ENCODE data around the gene SREBF2.

Gene SREBF2

DNA sequence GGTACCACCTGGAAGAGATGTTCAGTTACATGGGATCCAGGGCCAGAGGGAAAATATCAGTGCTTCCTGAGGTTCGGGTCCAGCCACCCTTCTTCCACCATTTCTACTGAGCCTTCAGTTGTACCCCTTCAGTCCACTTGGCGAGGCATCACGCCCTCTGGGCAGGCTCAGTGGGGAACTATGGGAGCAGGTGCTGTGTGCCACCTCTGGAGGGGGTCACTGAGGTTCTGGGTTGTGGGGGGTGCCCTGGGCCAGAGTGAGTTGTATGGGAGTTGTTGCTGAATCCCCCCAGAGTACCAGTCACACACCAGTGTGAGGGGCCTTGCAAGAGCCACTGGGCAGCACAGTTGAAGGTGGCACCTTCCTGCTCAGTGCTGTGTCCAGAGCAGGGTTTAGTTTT is 2.7 kb upstream of the SREBF2 start:
- peaks cover 22% of the 10 kb centered on the region for H3K4me1 ChIP-seq (ENCODE audit: insufficient read depth, low read length, severe bottlenecking)
- H3K9ac ChIP-seq (ENCODE audit: low read length) = no peak overlapping the region
- H3K9me3 ChIP-seq (ENCODE audit: low read length) = peaks cover 6% of the 10 kb centered on the region; the same call in 1 of the 2 replicates
- no peaks in the 10 kb centered on the region for H4K20me1 ChIP-seq (ENCODE audit: insufficient read depth, low read length)
- peaks cover 32% of the 10 kb centered on the region for H3K36me3 ChIP-seq (ENCODE audit: insufficient read depth, low read length)
- no peak overlapping the region for H3K4me2 ChIP-seq (ENCODE audit: low read length)
- H2AFZ ChIP-seq (ENCODE audit: low read length) = no peak overlapping the region
- H3F3A ChIP-seq (ENCODE audit: insufficient read depth, low read length) = no peaks in the 10 kb centered on the region
- TF ChIP-seq, protein P1, sequence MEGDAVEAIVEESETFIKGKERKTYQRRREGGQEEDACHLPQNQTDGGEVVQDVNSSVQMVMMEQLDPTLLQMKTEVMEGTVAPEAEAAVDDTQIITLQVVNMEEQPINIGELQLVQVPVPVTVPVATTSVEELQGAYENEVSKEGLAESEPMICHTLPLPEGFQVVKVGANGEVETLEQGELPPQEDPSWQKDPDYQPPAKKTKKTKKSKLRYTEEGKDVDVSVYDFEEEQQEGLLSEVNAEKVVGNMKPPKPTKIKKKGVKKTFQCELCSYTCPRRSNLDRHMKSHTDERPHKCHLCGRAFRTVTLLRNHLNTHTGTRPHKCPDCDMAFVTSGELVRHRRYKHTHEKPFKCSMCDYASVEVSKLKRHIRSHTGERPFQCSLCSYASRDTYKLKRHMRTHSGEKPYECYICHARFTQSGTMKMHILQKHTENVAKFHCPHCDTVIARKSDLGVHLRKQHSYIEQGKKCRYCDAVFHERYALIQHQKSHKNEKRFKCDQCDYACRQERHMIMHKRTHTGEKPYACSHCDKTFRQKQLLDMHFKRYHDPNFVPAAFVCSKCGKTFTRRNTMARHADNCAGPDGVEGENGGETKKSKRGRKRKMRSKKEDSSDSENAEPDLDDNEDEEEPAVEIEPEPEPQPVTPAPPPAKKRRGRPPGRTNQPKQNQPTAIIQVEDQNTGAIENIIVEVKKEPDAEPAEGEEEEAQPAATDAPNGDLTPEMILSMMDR (IDR thresholded peaks at IDR 0.05; ENCODE audit: low read length) = peak; percentile 29; the same call in 1 of the 2 replicates
- TF ChIP-seq EZH2 (IDR thresholded peaks at IDR 0.05; ENCODE audit: borderline replicate concordance, low read length) = no peak
- H3K27me3 ChIP-seq (ENCODE audit: insufficient read depth, low read length) = no peaks in the 10 kb centered on the region
- no peak overlapping the region for H3K4me3 ChIP-seq (ENCODE audit: low read depth, low read length, poor library complexity, severe bottlenecking)
- H3K9me2 ChIP-seq (ENCODE audit: low read depth, low read length) = no peaks in the 10 kb centered on the region
- peaks cover 22% of the 10 kb centered on the region for H3K79me2 ChIP-seq (ENCODE audit: insufficient read depth, low read length)
- H3K27ac ChIP-seq (ENCODE audit: low read depth, low read length, poor library complexity, severe bottlenecking) = peak overlapping the region; percentile 91

DNA sequence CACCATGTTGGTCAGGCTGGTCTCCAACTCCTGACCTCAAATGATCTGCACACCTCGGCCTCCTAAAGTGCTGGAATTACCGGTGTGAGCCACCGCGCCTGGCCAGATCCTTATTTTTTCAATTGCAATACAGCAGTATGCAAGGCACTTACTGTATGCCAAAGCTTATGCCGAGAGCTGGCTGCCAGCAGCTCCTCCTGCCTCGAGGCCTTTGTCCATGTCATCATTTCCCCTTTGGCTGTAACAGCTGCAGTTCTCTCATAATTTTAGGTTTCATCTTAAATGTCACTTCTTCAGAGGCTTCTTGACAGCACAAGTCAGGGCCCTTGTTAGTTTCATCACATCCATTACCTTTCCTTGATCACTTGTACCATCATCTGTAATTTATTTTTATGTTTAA is 1.5 kb upstream of the SREBF2 start:
- no peak overlapping the region for H3K9ac ChIP-seq (ENCODE audit: low read length)
- no peaks in the 10 kb centered on the region for H3F3A ChIP-seq (ENCODE audit: insufficient read depth, low read length)
- no peaks in the 10 kb centered on the region for H3K27me3 ChIP-seq (ENCODE audit: insufficient read depth, low read length)
- H3K9me3 ChIP-seq (ENCODE audit: low read length) = peaks cover 6% of the 10 kb centered on the region; the same call in 1 of the 2 replicates
- H3K79me2 ChIP-seq (ENCODE audit: insufficient read depth, low read length) = peaks cover 34% of the 10 kb centered on the region
- no peaks in the 10 kb centered on the region for H4K20me1 ChIP-seq (ENCODE audit: insufficient read depth, low read length)
- no peaks in the 10 kb centered on the region for H3K9me2 ChIP-seq (ENCODE audit: low read depth, low read length)
- peaks cover 43% of the 10 kb centered on the region for H3K36me3 ChIP-seq (ENCODE audit: insufficient read depth, low read length)
- no peak overlapping the region for H3K4me2 ChIP-seq (ENCODE audit: low read length)
- no peak overlapping the region for H2AFZ ChIP-seq (ENCODE audit: low read length)
- H3K4me3 ChIP-seq (ENCODE audit: low read depth, low read length, poor library complexity, severe bottlenecking) = no peak overlapping the region
- TF ChIP-seq EZH2 (IDR thresholded peaks at IDR 0.05; ENCODE audit: borderline replicate concordance, low read length) = no peak
- TF ChIP-seq, protein P1 (IDR thresholded peaks at IDR 0.05; ENCODE audit: low read length) = no peak
- peaks cover 33% of the 10 kb centered on the region for H3K4me1 ChIP-seq (ENCODE audit: insufficient read depth, low read length, severe bottlenecking)
- H3K27ac ChIP-seq (ENCODE audit: low read depth, low read length, poor library complexity, severe bottlenecking) = peak overlapping the region; percentile 91

DNA sequence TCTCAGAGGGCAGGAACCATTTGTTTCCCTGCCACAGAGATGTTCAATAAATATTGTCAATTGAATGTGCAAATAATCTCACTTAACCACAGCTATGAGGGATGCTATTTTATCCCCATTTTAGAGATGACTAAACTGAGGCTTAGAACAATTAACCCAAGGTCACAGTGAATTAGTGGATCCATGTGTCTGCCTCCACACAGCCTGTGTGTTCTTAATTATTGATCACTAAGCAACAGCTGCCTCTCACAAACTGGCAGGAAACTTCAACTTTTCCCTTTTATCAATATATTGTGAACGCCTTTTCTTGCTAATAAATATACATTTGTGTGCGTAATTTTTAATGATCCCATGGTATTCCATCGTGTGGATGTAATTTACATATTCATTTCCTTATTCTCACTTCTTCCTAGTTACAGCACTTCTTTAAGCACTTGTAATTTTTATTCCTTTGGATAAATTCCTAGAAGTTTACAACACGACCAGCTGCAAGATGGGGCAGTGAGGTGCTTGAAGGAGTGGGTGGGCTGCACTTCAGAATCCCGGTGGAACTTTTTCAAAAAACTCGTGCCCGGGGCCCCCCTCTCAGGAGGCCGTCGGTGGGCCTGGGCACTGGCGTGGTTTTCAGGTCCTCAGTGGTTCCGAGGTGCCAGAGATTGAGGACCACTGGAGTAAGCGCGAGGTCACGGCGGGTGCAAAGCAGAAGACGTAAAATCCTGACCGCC is 915 bp upstream of the SREBF2 start:
- peaks cover 6% of the 10 kb centered on the region; the same call in 1 of the 2 replicates for H3K9me3 ChIP-seq (ENCODE audit: low read length)
- H3K9me2 ChIP-seq (ENCODE audit: low read depth, low read length) = no peaks in the 10 kb centered on the region
- H3K4me2 ChIP-seq (ENCODE audit: low read length) = peak overlapping the region; percentile 64
- peak overlapping the region; percentile 67 for H3K9ac ChIP-seq (ENCODE audit: low read length)
- no peak overlapping the region for H2AFZ ChIP-seq (ENCODE audit: low read length)
- no peaks in the 10 kb centered on the region for H3K27me3 ChIP-seq (ENCODE audit: insufficient read depth, low read length)
- H3K4me3 ChIP-seq (ENCODE audit: low read depth, low read length, poor library complexity, severe bottlenecking) = peak overlapping the region; percentile 97
- peaks cover 40% of the 10 kb centered on the region for H3K4me1 ChIP-seq (ENCODE audit: insufficient read depth, low read length, severe bottlenecking)
- peaks cover 49% of the 10 kb centered on the region for H3K36me3 ChIP-seq (ENCODE audit: insufficient read depth, low read length)
- H3K27ac ChIP-seq (ENCODE audit: low read depth, low read length, poor library complexity, severe bottlenecking) = peak overlapping the region; percentile 91
- H3K79me2 ChIP-seq (ENCODE audit: insufficient read depth, low read length) = peaks cover 40% of the 10 kb centered on the region
- TF ChIP-seq, protein P1 (IDR thresholded peaks at IDR 0.05; ENCODE audit: low read length) = no peak
- no peak for TF ChIP-seq EZH2 (IDR thresholded peaks at IDR 0.05; ENCODE audit: borderline replicate concordance, low read length)
- no peaks in the 10 kb centered on the region for H4K20me1 ChIP-seq (ENCODE audit: insufficient read depth, low read length)
- H3F3A ChIP-seq (ENCODE audit: insufficient read depth, low read length) = no peaks in the 10 kb centered on the region
